GM12801 (cell line): ENCODE data around the gene SDC1.

Source experiments
- CTCF ChIP-seq: IDR thresholded peaks from one replicate; pipeline ENCODE4 v1.5.1; 2011; ENCODE audit warnings: control low read depth; ENCODE audit not compliant: insufficient read length; ENCODE audit errors: extremely low read depth

SDC1 gene

GRCh38 chr2:20190876-20191713 is 33.8 kb downstream of the SDC1 start:
- no peak for TF ChIP-seq CTCF

GRCh38 chr2:20190170-20190569 is 34.8 kb downstream of the SDC1 start:
- no peak for TF ChIP-seq CTCF

- TF ChIP-seq CTCF: no peak
These were observed 35.5 kb downstream of the SDC1 start for GRCh38 chr2:20189299-20189931.

- no peak for TF ChIP-seq CTCF
These were observed 36.1 kb downstream of the SDC1 start for GRCh38 chr2:20188851-20189250.

GRCh38 chr2:20188201-20188600 is 36.7 kb downstream of the SDC1 start:
- no peak for TF ChIP-seq CTCF

- TF ChIP-seq CTCF: no peak
These were observed 37.6 kb downstream of the SDC1 start for GRCh38 chr2:20187331-20187730.

GRCh38 chr2:20186855-20187187 is 38.1 kb downstream of the SDC1 start:
- no peak for TF ChIP-seq CTCF
